Endothelial cell (in vitro differentiated cells): ENCODE measurements around the gene ALDH1A1. TPM values are rescaled to one million over a fixed set of nuclear protein-coding genes. Genes with fewer than 3 reads are reported as not detected.

Experiments used
- DNase-seq: peaks from one replicate; pipeline ENCODE4 v3.0.0; 2021; ENCODE audit warnings: low spot score
- H3K27ac Mint-ChIP-seq: one replicate; pipeline ENCODE4 v1.8.0; 2021; ENCODE audit warnings: mixed read lengths, inconsistent platforms; ENCODE audit not compliant: unreplicated experiment
- H3K27me3 Mint-ChIP-seq: one replicate; pipeline ENCODE4 v1.8.0; 2021; ENCODE audit warnings: mild to moderate bottlenecking, moderate library complexity, mixed read lengths, inconsistent platforms; ENCODE audit not compliant: unreplicated experiment
- H3K36me3 Mint-ChIP-seq: one replicate; pipeline ENCODE4 v1.8.0; 2021; ENCODE audit warnings: mild to moderate bottlenecking, low read depth, mixed read lengths, inconsistent platforms; ENCODE audit not compliant: unreplicated experiment
- H3K4me1 Mint-ChIP-seq: one replicate; pipeline ENCODE4 v1.8.0; 2021; ENCODE audit warnings: mild to moderate bottlenecking, mixed read lengths, inconsistent platforms; ENCODE audit not compliant: unreplicated experiment
- H3K4me3 Mint-ChIP-seq: one replicate; pipeline ENCODE4 v1.8.0; 2021; ENCODE audit warnings: mild to moderate bottlenecking, mixed read lengths, inconsistent platforms; ENCODE audit not compliant: unreplicated experiment
- H3K9me3 Mint-ChIP-seq: one replicate; pipeline ENCODE4 v1.8.0; 2021; ENCODE audit warnings: mixed read lengths, inconsistent platforms; ENCODE audit not compliant: unreplicated experiment
- total RNA-seq: library from RNA; stranded (reverse); fragmentation: NEBNext Ultra II Directional; extraction: Animal tissue kit (Norgen Biotek cat#: 25700); gene quantifications from one replicate; pipeline ENCODE4 v1.2.1, GENCODE V29; 2021; ENCODE audit not compliant: unreplicated experiment
- TF ChIP-seq, protein P1 (sequence below): fragments of 200-600 bp; sonication (generic); IDR thresholded peaks from one replicate; pipeline ENCODE4 v1.5.0; 2021; ENCODE audit warnings: antibody characterized with exemption; ENCODE audit not compliant: unreplicated experiment

The ALDH1A1 gene
- total RNA-seq, 1 donor from 2014 or later, result 7.0 TPM

DNA sequence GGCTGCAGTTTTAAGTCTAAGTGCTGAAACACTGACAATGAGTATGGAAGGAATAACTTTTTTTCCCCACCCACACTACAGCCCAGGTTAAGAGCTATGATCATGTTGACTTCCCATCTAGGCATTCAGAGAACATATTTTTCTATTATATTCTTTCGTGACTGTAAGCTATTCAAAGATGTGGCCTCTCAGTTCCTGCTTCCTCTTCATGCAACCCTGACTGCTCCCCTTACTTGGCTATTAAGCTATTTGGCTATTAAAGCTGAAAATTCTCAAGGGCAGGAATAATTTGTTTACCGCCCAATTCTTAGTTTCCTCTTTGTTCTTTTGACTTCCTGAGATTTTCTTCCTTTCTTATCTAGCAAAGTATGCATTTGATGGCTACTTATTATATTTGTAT, 18.6 kb upstream of the ALDH1A1 start:
- Mint-ChIP-seq H3K36me3 (no peaks in the 10 kb centered on the region), H3K27me3 (no peaks in the 10 kb centered on the region), H3K4me1 (peaks cover 5% of the 10 kb centered on the region), H3K9me3 (no peaks in the 10 kb centered on the region), H3K27ac (no peak overlapping the region), H3K4me3 (no peak overlapping the region)
- TF ChIP-seq, protein P1, sequence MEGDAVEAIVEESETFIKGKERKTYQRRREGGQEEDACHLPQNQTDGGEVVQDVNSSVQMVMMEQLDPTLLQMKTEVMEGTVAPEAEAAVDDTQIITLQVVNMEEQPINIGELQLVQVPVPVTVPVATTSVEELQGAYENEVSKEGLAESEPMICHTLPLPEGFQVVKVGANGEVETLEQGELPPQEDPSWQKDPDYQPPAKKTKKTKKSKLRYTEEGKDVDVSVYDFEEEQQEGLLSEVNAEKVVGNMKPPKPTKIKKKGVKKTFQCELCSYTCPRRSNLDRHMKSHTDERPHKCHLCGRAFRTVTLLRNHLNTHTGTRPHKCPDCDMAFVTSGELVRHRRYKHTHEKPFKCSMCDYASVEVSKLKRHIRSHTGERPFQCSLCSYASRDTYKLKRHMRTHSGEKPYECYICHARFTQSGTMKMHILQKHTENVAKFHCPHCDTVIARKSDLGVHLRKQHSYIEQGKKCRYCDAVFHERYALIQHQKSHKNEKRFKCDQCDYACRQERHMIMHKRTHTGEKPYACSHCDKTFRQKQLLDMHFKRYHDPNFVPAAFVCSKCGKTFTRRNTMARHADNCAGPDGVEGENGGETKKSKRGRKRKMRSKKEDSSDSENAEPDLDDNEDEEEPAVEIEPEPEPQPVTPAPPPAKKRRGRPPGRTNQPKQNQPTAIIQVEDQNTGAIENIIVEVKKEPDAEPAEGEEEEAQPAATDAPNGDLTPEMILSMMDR, result no peak
- DNase-seq, result no peak

DNA sequence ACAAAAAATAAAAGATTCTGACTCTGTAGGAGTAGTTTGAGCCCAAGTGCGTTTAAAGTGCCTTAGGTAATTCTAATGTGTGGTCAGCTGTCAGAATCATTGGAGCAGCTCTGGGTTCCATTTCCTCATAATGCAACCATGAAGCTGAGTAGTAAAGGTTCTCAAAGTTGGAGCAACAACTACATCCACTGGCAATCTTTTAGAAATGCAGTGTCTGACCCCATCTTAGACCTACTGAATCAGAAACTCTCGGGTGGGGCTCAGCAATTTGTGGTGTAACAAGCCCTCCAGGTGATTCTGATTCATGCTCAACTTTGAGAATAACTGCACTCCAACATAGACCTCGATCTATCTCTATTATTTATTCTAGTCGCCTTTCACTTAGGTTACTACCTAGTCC, 7.6 kb upstream of the ALDH1A1 start:
- Mint-ChIP-seq H3K27ac (no peak overlapping the region), H3K27me3 (no peaks in the 10 kb centered on the region), H3K9me3 (peaks cover 11% of the 10 kb centered on the region), H3K36me3 (no peaks in the 10 kb centered on the region), H3K4me3 (no peak overlapping the region), H3K4me1 (no peaks in the 10 kb centered on the region)
- TF ChIP-seq, protein P1, result no peak
- no peak for DNase-seq

DNA sequence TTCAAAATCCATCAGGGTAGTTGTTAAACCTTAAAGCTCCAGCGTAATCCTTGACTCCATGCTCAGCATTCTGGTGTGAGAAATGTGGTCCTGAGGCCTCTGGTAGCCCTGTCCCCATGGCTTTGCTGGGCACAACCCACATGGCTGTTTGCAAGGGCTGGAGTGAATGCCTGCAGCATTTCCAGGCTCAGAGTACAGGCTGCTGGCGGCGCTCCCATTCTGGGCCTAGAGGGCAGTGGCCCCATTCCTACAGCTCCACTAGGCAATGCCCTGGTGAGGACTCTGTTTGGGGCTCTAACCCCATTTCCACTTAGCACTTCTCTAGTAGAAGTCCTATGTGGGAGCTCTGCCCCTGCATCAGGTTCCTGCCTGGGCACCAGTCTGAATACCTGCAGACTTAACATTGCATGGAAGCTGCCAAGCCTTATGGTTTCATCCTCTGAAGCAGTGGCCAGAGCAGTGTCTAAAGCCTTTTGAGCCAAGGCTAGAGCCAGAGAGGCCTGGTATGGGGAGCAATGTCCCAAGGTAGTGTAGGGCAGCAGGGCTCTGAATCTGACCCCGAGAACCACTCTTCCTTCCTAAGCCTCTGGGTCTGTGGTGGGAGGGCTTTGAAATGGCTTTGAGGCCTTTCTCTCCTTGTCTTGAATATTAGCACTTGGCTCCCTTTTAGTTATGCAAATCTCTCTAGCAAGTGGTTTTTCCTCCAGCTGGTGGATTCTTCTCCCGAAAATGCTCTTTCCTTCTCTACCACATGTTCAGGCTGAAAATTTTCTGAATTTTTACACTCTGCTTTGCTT, 5.8 kb upstream of the ALDH1A1 start:
- no peak overlapping the region for H3K27ac Mint-ChIP-seq

DNA sequence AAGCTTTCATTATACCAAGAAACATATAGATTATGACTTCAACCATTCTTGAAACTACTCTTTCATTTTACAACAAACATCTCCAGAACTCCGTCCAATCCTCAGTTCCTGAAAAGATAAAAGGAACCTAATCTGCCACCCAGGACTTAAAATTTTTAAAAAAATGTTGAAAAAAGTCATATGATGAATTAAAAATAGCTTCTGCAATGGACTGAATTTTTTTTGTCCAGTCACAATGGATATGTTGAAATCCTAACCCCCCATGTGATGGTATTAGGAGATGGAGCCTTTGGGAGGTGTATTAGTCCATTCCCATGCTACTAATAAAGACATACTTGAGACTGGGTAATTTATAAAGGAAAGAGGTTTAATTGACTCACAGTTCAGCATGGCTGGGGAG, 2.7 kb upstream of the ALDH1A1 start:
- H3K4me1 Mint-ChIP-seq, result peaks cover 6% of the 10 kb centered on the region
- H3K36me3 Mint-ChIP-seq, result no peaks in the 10 kb centered on the region
- no peak overlapping the region for H3K4me3 Mint-ChIP-seq
- H3K27me3 Mint-ChIP-seq, result no peaks in the 10 kb centered on the region
- no peak for DNase-seq
- peaks cover 11% of the 10 kb centered on the region for H3K9me3 Mint-ChIP-seq
- H3K27ac Mint-ChIP-seq, result no peak overlapping the region
- TF ChIP-seq, protein P1, result no peak

More for the DNA sequence above, 5.8 kb upstream of the ALDH1A1 start:
- Mint-ChIP-seq H3K4me3 (no peak overlapping the region), H3K9me3 (peaks cover 11% of the 10 kb centered on the region), H3K4me1 (no peaks in the 10 kb centered on the region), H3K27me3 (no peaks in the 10 kb centered on the region), H3K36me3 (no peaks in the 10 kb centered on the region)
- TF ChIP-seq, protein P1, result no peak
- DNase-seq, result no peak

DNA sequence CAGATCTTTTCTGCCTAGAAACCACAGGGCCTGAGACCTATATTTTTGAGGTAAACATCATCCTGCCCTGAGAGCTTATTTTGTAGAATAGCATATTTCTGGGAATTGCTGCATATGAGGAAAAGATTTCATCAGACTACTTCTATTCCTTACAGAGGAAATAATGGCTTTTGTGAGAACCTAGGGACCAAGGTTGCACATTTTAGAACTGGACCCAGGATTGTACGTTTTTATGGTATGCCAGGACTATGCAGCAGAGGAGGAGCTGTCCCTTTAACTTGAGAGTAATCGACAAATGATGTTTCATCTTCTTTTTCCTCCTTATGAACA, 2.2 kb upstream of the ALDH1A1 start:
- TF ChIP-seq, protein P1, result no peak
- Mint-ChIP-seq H3K36me3 (no peaks in the 10 kb centered on the region), H3K27me3 (no peaks in the 10 kb centered on the region), H3K4me1 (peaks cover 6% of the 10 kb centered on the region), H3K4me3 (no peak overlapping the region), H3K9me3 (peaks cover 11% of the 10 kb centered on the region), H3K27ac (no peak overlapping the region)
- no peak for DNase-seq
